ENCODE results near the gene COL23A1.

DNA sequence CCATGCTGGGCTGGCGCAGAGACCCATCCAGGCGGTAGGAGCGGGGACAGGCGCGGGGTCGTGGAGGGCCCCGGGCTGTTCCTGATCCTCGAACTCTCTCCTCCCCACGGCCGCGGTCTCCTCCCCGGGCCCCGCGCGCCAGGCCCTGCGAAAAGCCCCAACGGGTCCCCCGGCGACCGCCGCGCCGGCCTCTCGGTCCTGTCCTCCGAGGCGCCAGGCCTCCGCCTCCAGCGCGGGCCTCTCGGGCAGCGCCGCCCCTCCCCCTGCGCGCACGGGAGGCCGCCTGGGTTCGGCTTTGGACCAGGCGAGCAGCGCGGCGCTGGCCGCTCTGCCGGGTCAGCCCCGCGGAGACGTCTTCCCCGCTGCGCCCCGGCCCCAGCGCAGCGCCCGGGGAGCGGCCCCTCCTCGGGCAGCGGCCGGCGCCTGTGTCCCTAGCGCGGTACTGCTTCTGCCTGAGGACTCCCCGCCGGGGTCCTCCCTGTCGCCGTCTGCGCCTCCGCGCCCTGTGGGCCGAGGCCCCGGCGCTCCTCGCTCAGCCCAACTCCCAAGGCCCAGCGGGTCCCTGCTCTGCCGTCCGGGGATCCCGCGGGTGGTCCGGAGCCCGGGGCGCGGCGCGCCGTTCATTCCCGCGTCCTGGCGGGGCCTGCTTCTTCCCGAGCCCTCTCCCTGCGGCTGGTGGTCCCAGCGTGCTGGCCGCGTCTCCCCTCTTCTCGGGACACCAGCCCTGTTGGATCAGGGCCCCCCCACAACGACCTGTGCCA is 13.4 kb downstream of the COL23A1 start:
- TF ChIP-seq, protein P1, sequence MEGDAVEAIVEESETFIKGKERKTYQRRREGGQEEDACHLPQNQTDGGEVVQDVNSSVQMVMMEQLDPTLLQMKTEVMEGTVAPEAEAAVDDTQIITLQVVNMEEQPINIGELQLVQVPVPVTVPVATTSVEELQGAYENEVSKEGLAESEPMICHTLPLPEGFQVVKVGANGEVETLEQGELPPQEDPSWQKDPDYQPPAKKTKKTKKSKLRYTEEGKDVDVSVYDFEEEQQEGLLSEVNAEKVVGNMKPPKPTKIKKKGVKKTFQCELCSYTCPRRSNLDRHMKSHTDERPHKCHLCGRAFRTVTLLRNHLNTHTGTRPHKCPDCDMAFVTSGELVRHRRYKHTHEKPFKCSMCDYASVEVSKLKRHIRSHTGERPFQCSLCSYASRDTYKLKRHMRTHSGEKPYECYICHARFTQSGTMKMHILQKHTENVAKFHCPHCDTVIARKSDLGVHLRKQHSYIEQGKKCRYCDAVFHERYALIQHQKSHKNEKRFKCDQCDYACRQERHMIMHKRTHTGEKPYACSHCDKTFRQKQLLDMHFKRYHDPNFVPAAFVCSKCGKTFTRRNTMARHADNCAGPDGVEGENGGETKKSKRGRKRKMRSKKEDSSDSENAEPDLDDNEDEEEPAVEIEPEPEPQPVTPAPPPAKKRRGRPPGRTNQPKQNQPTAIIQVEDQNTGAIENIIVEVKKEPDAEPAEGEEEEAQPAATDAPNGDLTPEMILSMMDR (optimal IDR thresholded peaks at IDR 0.05 in 1 of 3, IDR thresholded peaks at IDR 0.05 in 1 of 3, conservative IDR thresholded peaks at IDR 0.05 in 1 of 3; ENCODE audit: extremely low read depth in 1 of 3, insufficient read depth in 2 of 3, low read length in 3 of 3), result no peak
- TF ChIP-seq EZH2 (IDR thresholded peaks at IDR 0.05; ENCODE audit: low read length), result no peak
